Stimulated activated naive B cell treated with anti-CD40 and anti-IgM and Interleukin-4, amounts not matched to agents 10 μg/mL and 1 μg/mL and 100 μg/mL, for 72 hours (primary cell): ENCODE measurements around the gene TBC1D14.

Experiments used
- ATAC-seq, 2 donors: fragments of 150-1000 bp; cut with Tn5 transposase; replicated peaks; 2 replicates each; pipeline ENCODE4 v1.10.0; 2021; ENCODE audit warnings: moderate library complexity in 1 of 2
- DNase-seq: peaks from one replicate; pipeline ENCODE4 v3.0.0; 2021
- H3K27ac Mint-ChIP-seq: one replicate; pipeline ENCODE4 v1.8.0; 2022; ENCODE audit warnings: mild to moderate bottlenecking, mixed read lengths
- H3K27me3 Mint-ChIP-seq, 2 donors: one replicate each; pipeline ENCODE4 v1.8.0; 2022; ENCODE audit warnings: mixed read lengths in 2 of 2
- H3K36me3 Mint-ChIP-seq, 2 donors: one replicate each; pipeline ENCODE4 v1.8.0; 2022; ENCODE audit warnings: mixed read lengths in 2 of 2, mild to moderate bottlenecking in 1 of 2
- H3K4me1 Mint-ChIP-seq, 2 donors: one replicate each; pipeline ENCODE4 v1.8.0; 2022; ENCODE audit warnings: mixed read lengths in 2 of 2, mild to moderate bottlenecking in 1 of 2
- H3K4me3 Mint-ChIP-seq, 2 donors: one replicate each; pipeline ENCODE4 v1.8.0; 2022; ENCODE audit warnings: mild to moderate bottlenecking in 2 of 2, mixed read lengths in 2 of 2, moderate library complexity in 1 of 2
- H3K9me3 Mint-ChIP-seq, 2 donors: one replicate each; pipeline ENCODE4 v1.8.0; 2022; ENCODE audit warnings: mixed read lengths in 2 of 2, mild to moderate bottlenecking in 1 of 2

Gene TBC1D14

DNA sequence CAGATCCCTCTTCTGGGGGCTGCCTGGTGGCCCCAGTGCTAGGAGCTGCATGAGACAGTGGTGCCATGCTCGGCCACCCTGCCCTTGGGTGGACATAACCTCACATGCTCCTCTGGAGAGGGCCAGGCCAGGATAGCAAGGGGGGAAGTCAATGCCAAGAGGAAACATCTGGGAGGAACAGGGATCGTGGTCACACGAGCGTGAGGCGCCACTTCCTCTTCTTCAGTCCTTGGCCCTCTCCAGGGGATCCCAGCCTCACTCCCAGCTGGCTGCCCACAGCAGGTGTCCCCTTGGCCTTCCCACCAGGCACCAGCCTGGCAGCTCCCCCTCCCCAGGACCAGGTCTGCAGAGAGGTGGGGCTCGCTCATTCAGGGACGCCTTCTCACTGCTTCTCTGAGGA lies 28.6 kb downstream of the TBC1D14 start:
- peak; percentile 17 to 26 for ATAC-seq
- Mint-ChIP-seq H3K27me3 (no peaks in the 10 kb centered on the region), H3K36me3 (peaks cover 45 to 58% of the 10 kb centered on the region in 2 donors), H3K4me3 (peak overlapping the region; percentile 29 to 56), H3K9me3 (peaks cover 9 to 11% of the 10 kb centered on the region in 2 donors), H3K4me1 (peaks cover 67 to 82% of the 10 kb centered on the region in 2 donors), H3K27ac (no peak overlapping the region)
- no peak for DNase-seq

DNA sequence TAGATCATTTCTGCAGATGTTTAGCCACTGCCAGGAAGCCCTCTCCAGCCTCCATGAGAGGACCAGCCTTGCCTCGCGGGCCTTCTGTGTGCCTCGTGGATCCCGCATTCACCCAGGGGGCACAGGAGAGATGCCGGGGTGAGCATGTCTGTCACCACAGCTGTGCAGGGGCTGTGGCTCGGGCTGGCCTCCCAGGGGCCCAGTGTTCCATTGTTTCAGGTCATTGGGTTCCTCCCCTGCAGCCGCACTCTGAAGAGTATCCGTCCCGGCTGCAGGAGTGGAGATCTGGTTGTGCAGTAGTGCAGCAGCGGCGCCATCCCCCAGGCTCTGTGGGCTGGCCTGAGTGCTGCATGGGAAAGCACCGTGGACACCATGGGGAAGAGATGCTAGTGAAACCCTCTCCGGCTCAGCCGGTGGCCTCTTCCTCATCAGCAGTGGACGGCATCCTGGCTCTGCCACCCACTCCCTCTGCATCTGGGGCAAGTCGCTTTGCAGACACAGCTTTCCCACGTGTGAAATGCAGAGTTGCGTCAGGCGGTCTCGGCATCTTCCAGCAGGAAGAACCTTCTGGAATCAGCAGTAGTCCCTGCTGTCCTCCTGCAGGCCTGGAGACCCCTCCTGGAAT lies 29.1 kb downstream of the TBC1D14 start:
- no peaks in the 10 kb centered on the region for H3K27me3 Mint-ChIP-seq
- peak overlapping the region; percentile 29 to 56 for H3K4me3 Mint-ChIP-seq
- no peak overlapping the region for H3K27ac Mint-ChIP-seq
- ATAC-seq (peak; percentile 41 to 48), DNase-seq (no peak)
- peaks cover 40 to 52% of the 10 kb centered on the region in 2 donors for H3K36me3 Mint-ChIP-seq
- H3K9me3 Mint-ChIP-seq, result peaks cover 7 to 8% of the 10 kb centered on the region in 2 donors
- peaks cover 67 to 82% of the 10 kb centered on the region in 2 donors for H3K4me1 Mint-ChIP-seq

DNA sequence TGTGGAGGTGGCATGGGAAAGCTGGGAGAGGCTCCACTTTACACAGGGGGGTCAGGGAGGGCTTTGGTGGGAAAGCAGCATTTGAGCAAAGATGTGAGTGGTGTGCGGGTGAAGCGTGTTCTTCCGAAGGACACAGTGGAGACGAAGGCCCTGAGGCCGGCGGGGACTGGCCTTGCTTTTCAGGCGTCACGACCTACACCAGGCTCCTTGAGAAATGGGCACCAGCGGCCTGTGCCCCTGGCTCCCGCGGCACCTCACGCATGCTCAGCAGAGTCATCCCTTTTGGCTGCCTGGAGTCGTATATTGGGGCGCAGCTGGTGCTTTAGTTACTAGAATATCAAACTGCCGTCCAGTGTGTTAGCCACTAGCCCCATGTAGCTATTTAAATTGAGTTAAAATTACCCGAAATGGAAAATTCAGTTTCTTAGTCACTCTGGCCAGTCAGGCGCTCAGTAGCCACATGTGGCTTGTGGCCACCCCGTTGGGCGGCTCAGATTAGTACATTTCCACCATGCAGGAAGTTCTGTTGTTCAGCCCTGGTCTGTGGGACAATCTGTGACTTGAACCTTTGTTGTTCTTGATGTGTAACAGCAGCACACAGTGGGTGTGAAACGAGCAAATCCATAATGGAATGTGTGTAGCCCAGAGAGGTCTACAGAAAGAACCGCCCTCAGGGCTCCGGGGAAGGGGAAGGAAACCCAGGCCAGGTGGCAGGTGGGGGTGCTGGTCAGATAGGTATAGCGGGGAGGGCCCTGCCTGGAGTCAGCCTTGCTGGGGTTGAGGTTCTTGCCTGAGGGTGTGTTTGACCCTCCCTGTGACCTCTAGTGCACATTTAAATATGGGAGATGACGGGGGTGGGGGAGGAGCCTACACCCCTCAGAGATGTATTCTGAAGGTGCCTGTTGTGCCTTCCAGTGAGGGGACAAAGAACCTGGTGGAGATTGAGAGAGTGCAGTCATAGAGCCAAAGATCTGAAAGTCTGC lies 30.4 kb downstream of the TBC1D14 start:
- peaks cover 4% of the 10 kb centered on the region in 2 donors for H3K9me3 Mint-ChIP-seq
- H3K27me3 Mint-ChIP-seq, result no peaks in the 10 kb centered on the region
- ATAC-seq, result peak; percentile 42 to 68
- peaks cover 63 to 80% of the 10 kb centered on the region in 2 donors for H3K4me1 Mint-ChIP-seq
- H3K4me3 Mint-ChIP-seq, result peak overlapping the region; percentile 30 to 58
- H3K36me3 Mint-ChIP-seq, result peaks cover 35 to 50% of the 10 kb centered on the region in 2 donors
- no peak for DNase-seq
- H3K27ac Mint-ChIP-seq, result peak overlapping the region; percentile 85

DNA sequence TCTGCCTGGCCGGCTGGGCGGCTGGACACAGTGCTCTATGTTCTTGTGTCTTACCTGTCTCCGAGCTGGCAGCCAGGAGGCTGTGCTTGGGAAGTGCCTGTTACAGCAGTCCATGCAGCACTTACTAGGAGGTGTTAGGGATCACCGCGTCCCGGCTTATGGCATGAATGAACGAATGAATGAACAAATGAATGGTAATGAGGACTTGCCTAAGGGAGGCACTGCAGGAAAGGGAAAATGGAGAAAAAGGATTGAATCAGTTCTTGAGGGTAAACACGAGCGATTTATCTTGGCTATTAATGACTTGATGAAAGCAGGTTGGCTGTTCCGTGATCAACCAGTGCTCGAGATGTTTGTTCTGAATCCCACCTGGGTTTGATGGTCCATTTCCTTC lies 31.1 kb downstream of the TBC1D14 start:
- Mint-ChIP-seq H3K36me3 (peaks cover 31 to 46% of the 10 kb centered on the region in 2 donors), H3K4me1 (peaks cover 61 to 74% of the 10 kb centered on the region in 2 donors), H3K9me3 (peaks cover 4% of the 10 kb centered on the region in 2 donors), H3K27me3 (no peaks in the 10 kb centered on the region), H3K27ac (peak overlapping the region; percentile 85), H3K4me3 (peak overlapping the region in 1 of 2 donors; percentile 58)
- no peak for DNase-seq
- no peak for ATAC-seq

DNA sequence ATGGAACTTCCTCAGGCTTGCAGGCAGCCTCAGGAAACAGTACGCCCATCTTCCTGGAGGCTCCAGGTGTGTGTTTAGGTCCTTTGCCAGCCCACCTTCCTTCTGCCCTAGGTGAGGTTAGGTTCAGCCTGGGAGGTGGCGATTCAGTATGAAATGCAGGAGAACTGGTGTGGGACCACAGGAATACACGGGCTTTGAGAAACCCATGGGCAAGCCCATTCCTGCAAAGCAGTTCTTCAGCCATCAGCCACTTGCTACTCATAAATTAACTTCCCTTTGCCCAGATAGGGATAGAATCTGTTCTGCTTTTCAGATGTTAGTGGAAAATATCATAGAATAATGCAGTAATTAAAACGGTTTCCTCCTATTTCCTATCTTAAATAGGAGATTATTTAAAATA lies 32.2 kb downstream of the TBC1D14 start:
- no peak for DNase-seq
- ATAC-seq, result peak; percentile 41 to 45
- Mint-ChIP-seq H3K27me3 (no peaks in the 10 kb centered on the region), H3K9me3 (peaks cover 4% of the 10 kb centered on the region in 2 donors), H3K4me1 (peaks cover 58 to 74% of the 10 kb centered on the region in 2 donors), H3K27ac (no peak overlapping the region), H3K36me3 (peaks cover 28 to 38% of the 10 kb centered on the region in 2 donors), H3K4me3 (peak overlapping the region in 1 of 2 donors; percentile 37)

- Mint-ChIP-seq H3K27me3 (no peaks in the 10 kb centered on the region), H3K9me3 (peaks cover 2 to 3% of the 10 kb centered on the region in 2 donors), H3K4me3 (peak overlapping the region; percentile 17 to 36), H3K4me1 (peaks cover 56 to 71% of the 10 kb centered on the region in 2 donors), H3K36me3 (peaks cover 26 to 33% of the 10 kb centered on the region in 2 donors), H3K27ac (peak overlapping the region; percentile 75)
- no peak for DNase-seq
- ATAC-seq, result peak; percentile 52 to 60
Observed at GRCh38 chr4:6942238-6942800, 32.7 kb downstream of the TBC1D14 start.

GRCh38 chr4:6943012-6943884 lies 33.6 kb downstream of the TBC1D14 start:
- H3K4me3 Mint-ChIP-seq, result peak overlapping the region in 1 of 2 donors; percentile 36
- DNase-seq (no peak), ATAC-seq (no peak)
- peaks cover 25 to 33% of the 10 kb centered on the region in 2 donors for H3K36me3 Mint-ChIP-seq
- H3K9me3 Mint-ChIP-seq, result no peaks in the 10 kb centered on the region
- peaks cover 52 to 69% of the 10 kb centered on the region in 2 donors for H3K4me1 Mint-ChIP-seq
- no peak overlapping the region for H3K27ac Mint-ChIP-seq
- no peaks in the 10 kb centered on the region for H3K27me3 Mint-ChIP-seq

DNA sequence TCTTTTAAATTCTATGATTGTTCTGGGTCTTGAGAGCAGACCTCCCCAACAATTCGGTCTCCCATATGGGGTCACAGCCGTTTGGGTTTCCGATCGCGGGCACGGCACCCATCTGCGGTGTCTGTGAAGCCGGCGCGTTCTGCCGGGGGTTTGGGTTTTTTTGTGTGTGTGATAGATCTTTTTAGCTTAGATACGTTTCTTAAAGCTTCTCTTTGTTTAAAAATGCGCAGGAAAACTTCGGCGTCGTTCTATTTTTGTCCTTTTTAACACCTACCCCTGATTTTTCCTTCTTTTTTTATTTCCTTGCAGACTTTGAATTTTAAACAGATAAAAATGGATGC lies 34.2 kb downstream of the TBC1D14 start:
- no peaks in the 10 kb centered on the region for H3K27me3 Mint-ChIP-seq
- peaks cover 49 to 66% of the 10 kb centered on the region in 2 donors for H3K4me1 Mint-ChIP-seq
- H3K36me3 Mint-ChIP-seq, result peaks cover 25 to 29% of the 10 kb centered on the region in 2 donors
- no peak overlapping the region for H3K27ac Mint-ChIP-seq
- DNase-seq, result no peak
- no peak for ATAC-seq
- H3K9me3 Mint-ChIP-seq, result no peaks in the 10 kb centered on the region
- H3K4me3 Mint-ChIP-seq, result no peak overlapping the region

DNA sequence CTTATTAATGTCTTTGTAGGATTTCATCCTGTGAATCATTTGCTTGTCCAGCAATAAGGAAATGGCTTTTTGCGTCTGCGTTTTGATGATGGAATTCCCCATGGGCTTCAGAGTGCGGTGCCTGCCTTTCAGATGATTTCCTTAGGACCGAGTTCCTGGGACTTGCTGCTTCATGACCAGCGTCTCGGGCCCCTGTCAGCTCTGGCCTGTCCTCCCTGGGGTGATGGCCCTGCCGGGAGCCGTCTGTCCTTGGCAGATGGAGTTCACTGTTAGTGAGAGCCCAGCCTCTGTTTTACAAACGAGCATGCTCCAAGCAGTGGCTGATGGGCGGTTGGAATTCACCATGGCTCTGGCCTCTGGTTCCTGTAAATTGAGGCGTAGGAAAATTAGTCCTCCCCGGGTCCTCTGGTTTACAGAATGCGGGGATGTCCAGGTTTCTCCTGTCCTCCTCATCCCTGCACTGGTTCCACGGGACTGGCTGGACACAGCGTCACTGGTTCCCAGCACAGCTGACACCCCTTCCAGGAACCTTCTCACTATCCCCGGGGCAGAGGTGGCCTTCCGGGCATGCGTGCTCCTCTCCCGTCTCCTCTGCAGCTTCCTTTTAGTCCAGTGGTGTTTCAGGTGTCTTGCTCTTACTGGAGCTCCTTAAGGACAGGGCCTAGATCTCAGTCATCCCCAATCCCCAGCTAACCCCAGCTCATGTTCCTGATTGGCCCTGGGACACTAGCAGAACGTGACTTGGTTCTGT lies 34.9 kb downstream of the TBC1D14 start:
- no peaks in the 10 kb centered on the region for H3K9me3 Mint-ChIP-seq
- H3K27me3 Mint-ChIP-seq, result no peaks in the 10 kb centered on the region
- H3K4me3 Mint-ChIP-seq, result no peak overlapping the region
- H3K27ac Mint-ChIP-seq, result no peak overlapping the region
- ATAC-seq (no peak), DNase-seq (no peak)
- peaks cover 22 to 23% of the 10 kb centered on the region in 2 donors for H3K36me3 Mint-ChIP-seq
- peaks cover 43 to 59% of the 10 kb centered on the region in 2 donors for H3K4me1 Mint-ChIP-seq

DNA sequence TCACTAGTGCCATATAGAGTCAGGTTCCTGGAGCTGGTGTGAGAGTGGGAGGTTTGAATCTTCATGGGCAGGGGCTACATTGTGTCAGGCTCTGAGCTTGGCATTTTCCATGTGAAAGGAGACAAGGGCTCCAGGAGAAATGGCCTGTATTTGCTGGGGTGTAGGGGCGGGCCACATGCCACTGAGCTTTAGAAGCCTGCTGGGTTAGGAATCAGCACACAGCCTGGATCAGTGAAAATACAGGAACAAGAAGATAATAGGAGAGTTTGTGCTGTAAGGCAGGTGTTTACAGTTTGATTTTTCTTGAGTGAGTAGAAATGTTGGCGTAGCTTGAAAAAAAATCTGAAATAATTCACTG lies 35.4 kb downstream of the TBC1D14 start:
- H3K4me1 Mint-ChIP-seq, result peaks cover 40 to 57% of the 10 kb centered on the region in 2 donors
- no peak overlapping the region for H3K4me3 Mint-ChIP-seq
- H3K9me3 Mint-ChIP-seq, result no peaks in the 10 kb centered on the region
- ATAC-seq, result no peak
- DNase-seq, result no peak
- no peaks in the 10 kb centered on the region for H3K27me3 Mint-ChIP-seq
- no peak overlapping the region for H3K27ac Mint-ChIP-seq
- peaks cover 21 to 24% of the 10 kb centered on the region in 2 donors for H3K36me3 Mint-ChIP-seq

DNA sequence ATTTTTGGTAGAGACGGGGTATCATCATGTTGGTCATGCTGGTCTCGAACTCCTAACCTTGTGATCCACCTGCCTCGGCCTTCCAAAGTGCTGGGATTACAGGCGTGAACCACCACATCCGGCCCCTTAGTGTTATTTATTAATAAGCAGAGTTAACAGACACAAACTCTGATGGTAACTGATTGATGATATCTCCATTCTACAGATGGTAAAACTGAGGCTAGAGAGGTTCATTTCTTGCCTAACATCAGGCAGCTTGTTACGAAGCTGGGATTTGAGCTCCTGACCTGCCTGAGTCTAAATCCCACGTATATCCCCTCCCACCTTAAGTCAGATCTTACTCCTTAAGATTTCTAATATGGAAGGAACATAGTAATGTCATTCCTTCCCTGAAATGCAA lies 36.9 kb downstream of the TBC1D14 start:
- H3K4me3 Mint-ChIP-seq, result no peak overlapping the region
- H3K36me3 Mint-ChIP-seq, result peaks cover 13 to 19% of the 10 kb centered on the region in 2 donors
- DNase-seq, result no peak
- no peak overlapping the region for H3K27ac Mint-ChIP-seq
- H3K4me1 Mint-ChIP-seq, result peaks cover 30 to 51% of the 10 kb centered on the region in 2 donors
- H3K27me3 Mint-ChIP-seq, result no peaks in the 10 kb centered on the region
- ATAC-seq, result no peak
- H3K9me3 Mint-ChIP-seq, result no peaks in the 10 kb centered on the region

DNA sequence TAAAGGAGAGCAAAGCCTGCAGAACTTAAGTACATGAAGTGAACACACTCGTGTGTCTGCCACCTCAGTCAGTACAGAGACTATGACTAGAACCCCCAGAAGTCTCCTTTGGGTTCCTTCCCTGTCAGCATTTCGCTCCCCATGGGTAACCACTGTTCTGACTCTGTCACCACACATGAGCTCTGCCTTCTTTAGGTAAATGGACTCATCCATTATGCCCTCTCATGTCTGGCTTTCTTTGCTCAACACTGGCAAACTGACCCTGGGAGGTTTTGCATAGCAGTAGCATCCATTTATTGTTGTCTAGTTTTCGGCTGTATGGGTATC lies 38.5 kb downstream of the TBC1D14 start:
- H3K36me3 Mint-ChIP-seq, result peaks cover 13 to 19% of the 10 kb centered on the region in 2 donors
- no peaks in the 10 kb centered on the region for H3K9me3 Mint-ChIP-seq
- no peak overlapping the region for H3K27ac Mint-ChIP-seq
- peaks cover 27 to 48% of the 10 kb centered on the region in 2 donors for H3K4me1 Mint-ChIP-seq
- DNase-seq (no peak), ATAC-seq (no peak)
- no peak overlapping the region for H3K4me3 Mint-ChIP-seq
- no peaks in the 10 kb centered on the region for H3K27me3 Mint-ChIP-seq

DNA sequence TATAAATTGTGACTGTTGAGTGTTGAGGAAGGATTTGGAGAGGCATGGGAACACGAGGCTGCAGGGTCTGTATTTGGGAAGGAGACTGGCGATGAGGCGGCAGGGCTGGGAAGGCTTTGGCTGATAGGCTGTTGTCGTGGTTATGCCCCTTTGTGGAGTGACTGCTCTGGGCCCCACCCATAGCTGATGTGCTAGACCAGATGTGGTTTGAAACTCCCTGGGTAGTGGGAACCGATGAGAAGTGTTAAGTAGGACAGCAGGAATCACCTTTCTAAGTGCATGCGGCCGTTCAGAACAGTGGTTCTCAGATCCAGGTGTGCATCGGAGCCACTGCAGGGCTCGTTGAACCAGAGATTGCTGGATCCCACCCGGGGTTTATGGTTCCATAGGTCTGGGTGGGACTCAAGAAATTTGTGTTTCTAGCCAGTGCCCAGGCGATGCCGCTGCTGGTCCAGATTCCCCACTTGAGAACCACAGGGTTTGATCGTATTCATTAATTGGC lies 42.3 kb downstream of the TBC1D14 start:
- no peak for ATAC-seq

More for the DNA sequence above, 42.3 kb downstream of the TBC1D14 start:
- Mint-ChIP-seq H3K4me1 (peaks cover 26 to 59% of the 10 kb centered on the region in 2 donors), H3K9me3 (no peaks in the 10 kb centered on the region), H3K36me3 (peaks cover 8 to 10% of the 10 kb centered on the region in 2 donors), H3K4me3 (no peak overlapping the region), H3K27me3 (no peaks in the 10 kb centered on the region), H3K27ac (no peak overlapping the region)
- DNase-seq, result no peak
